Endodermal cell (in vitro differentiated cells): ENCODE data around the gene ATXN7L1. TPM values are rescaled to one million over a fixed set of nuclear protein-coding genes. Genes with fewer than 3 reads are reported as not detected.

Source experiments
- DNase-seq: peaks from one replicate; pipeline ENCODE4 v3.0.0-alpha.2; 2017
- H3K27ac ChIP-seq: 2 replicates; pipeline ENCODE4 v1.5.1; 2013; ENCODE audit warnings: mild to moderate bottlenecking, low read depth, low read length, moderate library complexity
- H3K27me3 ChIP-seq: 2 replicates; pipeline ENCODE4 v1.6.1; 2013; ENCODE audit warnings: mild to moderate bottlenecking, low read length, moderate library complexity; ENCODE audit not compliant: insufficient read depth, control insufficient read depth, poor library complexity, severe bottlenecking
- H3K36me3 ChIP-seq: 2 replicates; pipeline ENCODE4 v1.7.0; 2013; ENCODE audit warnings: mild to moderate bottlenecking, low read length, moderate library complexity; ENCODE audit not compliant: control insufficient read depth, insufficient read depth
- H3K4me1 ChIP-seq: one replicate; pipeline ENCODE4 v1.7.0; 2013; ENCODE audit warnings: low read length; ENCODE audit not compliant: control insufficient read depth, insufficient read depth
- H3K4me3 ChIP-seq: 2 replicates; pipeline ENCODE4 v1.5.1; 2013; ENCODE audit warnings: mild to moderate bottlenecking, low read length, moderate library complexity
- H3K9ac ChIP-seq: 2 replicates; pipeline ENCODE4 v1.6.1; 2013; ENCODE audit warnings: mild to moderate bottlenecking, low read length, moderate library complexity; ENCODE audit not compliant: poor library complexity, severe bottlenecking; ENCODE audit errors: extremely low read depth
- H3K9me3 ChIP-seq: 2 replicates; pipeline ENCODE4 v1.6.1; 2013; ENCODE audit warnings: mild to moderate bottlenecking, low read length, moderate library complexity; ENCODE audit not compliant: control insufficient read depth
- H3K27ac Mint-ChIP-seq: 2 replicates; pipeline ENCODE4 v1.8.0; 2020; ENCODE audit warnings: mixed read lengths
- H3K27me3 Mint-ChIP-seq: 2 replicates; pipeline ENCODE4 v1.8.0; 2021; ENCODE audit warnings: mild to moderate bottlenecking, mixed read lengths; ENCODE audit not compliant: insufficient read depth
- H3K36me3 Mint-ChIP-seq: 2 replicates; pipeline ENCODE4 v1.8.0; 2020; ENCODE audit warnings: low read depth, mixed read lengths
- H3K4me1 Mint-ChIP-seq: 2 replicates; pipeline ENCODE4 v1.8.0; 2020; ENCODE audit warnings: mixed read lengths
- H3K4me3 Mint-ChIP-seq: 2 replicates; pipeline ENCODE4 v1.8.0; 2020; ENCODE audit warnings: mild to moderate bottlenecking, moderate library complexity, mixed read lengths
- H3K9me3 Mint-ChIP-seq: 2 replicates; pipeline ENCODE4 v1.8.0; 2020; ENCODE audit warnings: mild to moderate bottlenecking, mixed read lengths
- CTCF ChIP-seq: fragments of 200-600 bp; sonication (generic); conservative IDR thresholded peaks from 2 replicates; pipeline ENCODE4 v1.5.0; 2021; ENCODE audit warnings: antibody characterized with exemption, mild to moderate bottlenecking
- WGBS, 2 experiments: methylation state at CpG; one replicate each; pipeline versions ENCODE4 v1.1.5 to v1.1.7; 2013; ENCODE audit warnings: missing lambda C conversion rate in 2 of 2, mixed read lengths in 1 of 2; ENCODE audit not compliant: insufficient coverage in 1 of 2, insufficient read length in 1 of 2; 5-methylcytosine and 5-hydroxymethylcytosine counted together
- total RNA-seq, 2 donors: library from RNA; stranded (reverse); fragmentation: NEBNext Ultra II Directional in 1 of 2; extraction: Animal tissue kit (Norgen Biotek cat#: 25700) in 1 of 2; gene quantifications; 2 replicates in 1 of 2; 3 replicates in 1 of 2; pipeline ENCODE4 v1.2.1, GENCODE V29; 2021

Gene ATXN7L1
- total RNA-seq, 2 donors from 2014 or later: 16.9 to 30.4 TPM

GRCh38 chr7:105776068-105776790 lies 100.2 kb downstream of the ATXN7L1 start:
- Mint-ChIP-seq H3K9me3 (no peaks in the 10 kb centered on the region), H3K36me3 (peaks cover 3% of the 10 kb centered on the region), H3K4me1 (peaks cover 67% of the 10 kb centered on the region), H3K27me3 (no peaks in the 10 kb centered on the region), H3K4me3 (no peak overlapping the region), H3K27ac (peak overlapping the region; percentile 85)
- peak overlapping the region; percentile 16 for H3K9ac ChIP-seq
- WGBS, 2 experiments: 5 to 11% methylated on average over 5 to 6 of the region's 6 CpGs
- H3K4me1 ChIP-seq: peaks cover 20% of the 10 kb centered on the region
- H3K4me3 ChIP-seq: no peak overlapping the region
- H3K27me3 ChIP-seq: no peaks in the 10 kb centered on the region
- H3K36me3 ChIP-seq: no peaks in the 10 kb centered on the region
- H3K27ac ChIP-seq: peak overlapping the region; percentile 85
- no peak for TF ChIP-seq CTCF
- peak; percentile 96 for DNase-seq
- no peaks in the 10 kb centered on the region for H3K9me3 ChIP-seq

GRCh38 chr7:105775580-105775979 lies 100.8 kb downstream of the ATXN7L1 start:
- Mint-ChIP-seq H3K4me1 (peaks cover 62% of the 10 kb centered on the region), H3K27ac (peak overlapping the region; percentile 85), H3K4me3 (no peak overlapping the region), H3K36me3 (peaks cover 3% of the 10 kb centered on the region), H3K9me3 (no peaks in the 10 kb centered on the region), H3K27me3 (no peaks in the 10 kb centered on the region)
- WGBS, 2 experiments: 53 to 70% methylated on average over 4 to 6 of the region's 6 CpGs
- no peak for TF ChIP-seq CTCF
- Histone ChIP-seq H3K27me3 (no peaks in the 10 kb centered on the region), H3K27ac (peak overlapping the region; percentile 85), H3K36me3 (no peaks in the 10 kb centered on the region), H3K4me1 (peaks cover 16% of the 10 kb centered on the region), H3K4me3 (no peak overlapping the region), H3K9me3 (no peaks in the 10 kb centered on the region), H3K9ac (peak overlapping the region; percentile 16)
- no peak for DNase-seq

GRCh38 chr7:105773030-105773460 lies 103.4 kb downstream of the ATXN7L1 start:
- H3K27me3 Mint-ChIP-seq: no peaks in the 10 kb centered on the region
- H3K27ac ChIP-seq: peak overlapping the region; percentile 54
- H3K9me3 ChIP-seq: no peaks in the 10 kb centered on the region
- no peaks in the 10 kb centered on the region for H3K27me3 ChIP-seq
- no peak overlapping the region for H3K4me3 ChIP-seq
- peaks cover 11% of the 10 kb centered on the region for H3K4me1 ChIP-seq
- no peaks in the 10 kb centered on the region for H3K36me3 ChIP-seq
- WGBS, 2 experiments: 79 to 86% methylated on average over 2 to 3 of the region's 3 CpGs
- H3K36me3 Mint-ChIP-seq: peaks cover 3% of the 10 kb centered on the region
- H3K9me3 Mint-ChIP-seq: no peaks in the 10 kb centered on the region
- peak overlapping the region; percentile 41 for H3K27ac Mint-ChIP-seq
- no peak overlapping the region for H3K4me3 Mint-ChIP-seq
- H3K4me1 Mint-ChIP-seq: peaks cover 52% of the 10 kb centered on the region
- TF ChIP-seq CTCF: no peak
- no peak for DNase-seq
- no peak overlapping the region for H3K9ac ChIP-seq
